ENCODE measurements around the gene MYO1D. TPM values are rescaled to one million over a fixed set of nuclear protein-coding genes. Genes with fewer than 3 reads are reported as not detected.
"Not testable (repeated sequence)": the region's sequence is repeated elsewhere in the genome, so short reads cannot be mapped to it uniquely, and the experiment has no call there.

MYO1D gene
- total RNA-seq: 10 to 100 TPM; 21.4 to 48.3 TPM

DNA sequence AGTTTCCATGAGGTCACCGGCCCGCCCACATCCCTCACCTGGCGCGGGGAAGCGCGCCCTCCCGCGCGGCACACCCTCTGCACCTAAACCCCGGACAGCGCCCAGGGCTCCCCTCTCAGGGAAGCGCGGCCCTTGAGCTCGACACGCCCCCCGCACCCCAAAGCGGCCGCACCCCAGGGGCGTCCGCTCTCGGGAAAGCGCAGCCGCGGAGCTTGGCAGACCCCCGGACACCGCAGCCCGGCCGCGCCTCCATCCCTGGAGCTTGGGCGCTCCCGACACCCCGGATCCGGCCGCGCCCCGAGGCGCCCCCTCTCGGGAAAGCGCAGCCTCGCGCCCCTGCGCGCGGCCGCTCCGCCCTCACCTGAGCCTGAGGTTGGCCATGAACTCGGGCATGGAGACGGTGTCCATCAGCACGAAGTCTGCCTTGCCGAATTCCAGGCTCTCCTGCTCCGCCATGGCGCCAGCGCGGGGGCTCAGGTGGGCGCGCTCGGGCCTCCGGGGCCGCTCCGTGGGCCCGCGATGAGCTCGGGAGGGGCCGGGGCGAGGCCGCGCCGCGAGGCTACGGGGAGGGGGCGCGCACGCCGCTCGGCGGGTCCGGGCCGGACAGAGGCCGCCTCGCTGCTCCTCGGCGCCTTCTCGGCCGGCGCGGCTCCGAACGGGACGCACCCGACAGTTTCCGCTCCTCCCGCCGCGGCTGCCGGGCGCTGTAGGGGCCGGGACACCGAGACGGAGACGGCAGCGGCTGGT, at the start of gene MYO1D:
TSS of gene MYO1D (minus strand) at position 708 of the 747 bp plus-strand sequence. CDS start at position 456, 252 bp downstream.
- peak; percentile 68 for ATAC-seq
- peaks cover 9% of the 10 kb centered on the region for H3K4me1 ChIP-seq
- H3K27ac ChIP-seq: peak within 1 kb of the TSS; percentile 94 to 98 (median 96)
- H3K4me3 ChIP-seq: peak within 1 kb of the TSS; percentile 60 to 85
- DNase-seq: peak; percentile 80 to 87 (median 84)
- no peaks in the 10 kb centered on the region for H3K36me3 ChIP-seq (replicated peaks in 1 of 2; ENCODE audit: insufficient read depth in 1 of 2, low read depth in 2 of 2)
- H3K27me3 ChIP-seq: no peaks in the 10 kb centered on the region
- H3K9me3 ChIP-seq: no peaks in the 10 kb centered on the region
- peak; percentile 66 to 85 (median 76) for TF ChIP-seq POLR2A (IDR thresholded peaks at IDR 0.05)
- TF ChIP-seq, protein P1, sequence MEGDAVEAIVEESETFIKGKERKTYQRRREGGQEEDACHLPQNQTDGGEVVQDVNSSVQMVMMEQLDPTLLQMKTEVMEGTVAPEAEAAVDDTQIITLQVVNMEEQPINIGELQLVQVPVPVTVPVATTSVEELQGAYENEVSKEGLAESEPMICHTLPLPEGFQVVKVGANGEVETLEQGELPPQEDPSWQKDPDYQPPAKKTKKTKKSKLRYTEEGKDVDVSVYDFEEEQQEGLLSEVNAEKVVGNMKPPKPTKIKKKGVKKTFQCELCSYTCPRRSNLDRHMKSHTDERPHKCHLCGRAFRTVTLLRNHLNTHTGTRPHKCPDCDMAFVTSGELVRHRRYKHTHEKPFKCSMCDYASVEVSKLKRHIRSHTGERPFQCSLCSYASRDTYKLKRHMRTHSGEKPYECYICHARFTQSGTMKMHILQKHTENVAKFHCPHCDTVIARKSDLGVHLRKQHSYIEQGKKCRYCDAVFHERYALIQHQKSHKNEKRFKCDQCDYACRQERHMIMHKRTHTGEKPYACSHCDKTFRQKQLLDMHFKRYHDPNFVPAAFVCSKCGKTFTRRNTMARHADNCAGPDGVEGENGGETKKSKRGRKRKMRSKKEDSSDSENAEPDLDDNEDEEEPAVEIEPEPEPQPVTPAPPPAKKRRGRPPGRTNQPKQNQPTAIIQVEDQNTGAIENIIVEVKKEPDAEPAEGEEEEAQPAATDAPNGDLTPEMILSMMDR (IDR thresholded peaks at IDR 0.05): peak; percentile 25 to 74 (median 45)
- intact Hi-C loops (cut with DNase I): loop anchor here (10.0 kb wide), 1 partner anchor 92 kb away; no protein-coding TSS in a partner anchor
- 0% methylated on average over 10 to 98 of the region's 101 CpGs for WGBS, 2 donors

DNA sequence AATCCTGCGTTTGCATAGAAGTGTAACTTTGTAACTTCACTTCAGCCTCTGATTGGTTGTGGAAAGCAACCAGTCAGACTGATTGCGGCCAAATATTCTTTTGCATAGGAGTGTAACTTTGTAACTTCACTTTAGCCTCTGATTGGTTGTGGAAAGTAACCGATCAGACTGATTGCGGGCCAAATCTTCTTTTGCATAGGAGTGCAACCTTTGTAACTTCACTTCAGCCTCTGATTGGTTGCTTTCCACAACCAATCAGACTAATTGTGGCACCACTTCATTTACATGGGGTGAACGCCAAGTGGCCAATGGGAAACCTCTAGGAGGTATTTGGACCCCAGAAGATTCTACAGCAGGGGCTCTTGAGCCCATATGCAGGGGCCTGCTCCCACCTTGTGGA, 49.3 kb upstream of the MYO1D start:
- Histone ChIP-seq H3K27me3 (no peaks in the 10 kb centered on the region), H3K4me1 (peaks cover 20% of the 10 kb centered on the region), H3K4me3 (no peak overlapping the region), H3K27ac (no peak overlapping the region), H3K9me3 (no peaks in the 10 kb centered on the region), H3K36me3 (replicated peaks in 1 of 2; ENCODE audit: insufficient read depth in 1 of 2, low read depth in 2 of 2) (no peaks in the 10 kb centered on the region)
- TF ChIP-seq POLR2A (IDR thresholded peaks at IDR 0.05): no peak
- TF ChIP-seq, protein P1 (IDR thresholded peaks at IDR 0.05): no peak
- intact Hi-C loops (cut with DNase I): no loop called here
- no peak for ATAC-seq
- no peak for DNase-seq
- 87 to 88% methylated on average over 5 of the region's 5 CpGs for WGBS, 2 donors

DNA sequence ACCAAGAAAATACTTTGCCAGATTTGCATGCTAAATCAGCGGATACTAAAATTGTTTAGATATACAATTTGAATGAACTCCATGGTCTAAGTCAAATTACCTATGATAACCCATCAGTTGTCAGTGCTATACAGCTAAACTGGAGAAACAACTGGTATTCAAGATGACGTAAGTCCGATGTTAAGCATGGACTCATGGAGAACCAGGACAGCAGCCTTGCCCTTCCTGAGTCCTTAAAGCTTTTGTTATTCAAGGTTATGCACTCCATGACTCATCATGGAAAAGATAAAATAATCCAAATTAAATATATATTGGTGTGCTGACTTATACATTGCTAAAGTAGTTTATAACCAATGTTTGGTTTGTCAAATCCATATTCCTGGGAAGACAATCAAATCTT, 47.0 kb upstream of the MYO1D start:
- WGBS, 2 donors: 76 to 87% methylated on average over 3 of the region's 3 CpGs
- DNase-seq; H3K4me3 ChIP-seq; H3K27ac ChIP-seq; ATAC-seq; intact Hi-C loops (cut with DNase I); H3K36me3 ChIP-seq (replicated peaks in 1 of 2; ENCODE audit: insufficient read depth in 1 of 2, low read depth in 2 of 2); H3K9me3 ChIP-seq; H3K27me3 ChIP-seq: not testable (repeated sequence)
- H3K4me1 ChIP-seq: peaks cover 11% of the 10 kb centered on the region

DNA sequence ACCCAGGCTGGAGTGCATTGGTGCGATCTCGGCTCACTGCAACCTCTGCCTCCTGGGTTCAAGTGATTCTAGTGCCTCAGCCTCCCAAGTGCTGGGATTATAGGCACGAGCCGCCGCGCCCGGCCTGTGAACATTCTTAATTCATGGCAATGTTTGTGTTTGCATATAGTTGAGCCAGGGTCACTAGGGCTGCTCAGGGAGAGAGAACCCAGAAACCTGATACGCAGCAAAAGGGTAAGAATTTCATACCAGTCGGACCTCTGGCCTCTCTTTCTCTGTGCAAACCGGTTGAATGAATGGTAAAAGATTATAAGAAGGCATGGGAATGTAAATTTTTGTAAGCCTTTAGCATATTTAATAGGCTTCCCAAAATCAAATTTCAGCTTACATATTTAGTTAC, 44.1 kb upstream of the MYO1D start:
- TF ChIP-seq, protein P1 (IDR thresholded peaks at IDR 0.05): no peak
- no peak for TF ChIP-seq POLR2A (IDR thresholded peaks at IDR 0.05)
- ATAC-seq (no peak), DNase-seq (no peak)
- H3K4me1 ChIP-seq: peaks cover 5% of the 10 kb centered on the region
- no peak overlapping the region for H3K27ac ChIP-seq
- H3K27me3 ChIP-seq: no peaks in the 10 kb centered on the region
- no peak overlapping the region for H3K4me3 ChIP-seq
- H3K9me3 ChIP-seq: no peaks in the 10 kb centered on the region
- 81 to 89% methylated on average over 10 of the region's 10 CpGs for WGBS, 2 donors
- intact Hi-C loops (cut with DNase I): no loop called here
- H3K36me3 ChIP-seq (replicated peaks in 1 of 2; ENCODE audit: insufficient read depth in 1 of 2, low read depth in 2 of 2): no peaks in the 10 kb centered on the region

DNA sequence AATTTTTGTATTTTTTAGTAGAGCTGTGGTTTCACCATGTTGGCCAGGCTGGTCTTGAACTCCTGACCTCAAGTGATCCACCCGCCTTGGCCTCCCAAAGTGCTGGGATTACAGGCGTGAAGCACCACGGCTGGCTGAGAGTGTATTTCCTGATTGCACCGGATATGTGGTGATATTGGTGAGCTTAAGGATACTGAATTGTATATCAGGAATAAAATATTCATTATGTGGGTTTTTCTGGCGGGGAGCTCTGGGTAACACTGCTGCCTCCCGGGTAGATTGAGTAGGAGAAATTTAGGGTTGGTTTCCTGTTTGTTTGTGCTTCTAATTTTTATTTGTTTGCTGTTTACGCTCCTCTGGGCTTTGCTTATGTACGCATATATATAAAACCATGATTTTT, 43.4 kb upstream of the MYO1D start:
- Histone ChIP-seq H3K27me3 (no peaks in the 10 kb centered on the region), H3K27ac (no peak overlapping the region), H3K4me3 (no peak overlapping the region), H3K36me3 (replicated peaks in 1 of 2; ENCODE audit: insufficient read depth in 1 of 2, low read depth in 2 of 2) (no peaks in the 10 kb centered on the region), H3K4me1 (peaks cover 7% of the 10 kb centered on the region), H3K9me3 (no peaks in the 10 kb centered on the region)
- whole genome bisulfite sequencing, 2 donors: 84 to 89% methylated on average over 8 of the region's 8 CpGs
- TF ChIP-seq, protein P1 (IDR thresholded peaks at IDR 0.05): no peak
- TF ChIP-seq POLR2A (IDR thresholded peaks at IDR 0.05): no peak
- ATAC-seq (no peak), DNase-seq (no peak)
- intact Hi-C loops (cut with DNase I): no loop called here

DNA sequence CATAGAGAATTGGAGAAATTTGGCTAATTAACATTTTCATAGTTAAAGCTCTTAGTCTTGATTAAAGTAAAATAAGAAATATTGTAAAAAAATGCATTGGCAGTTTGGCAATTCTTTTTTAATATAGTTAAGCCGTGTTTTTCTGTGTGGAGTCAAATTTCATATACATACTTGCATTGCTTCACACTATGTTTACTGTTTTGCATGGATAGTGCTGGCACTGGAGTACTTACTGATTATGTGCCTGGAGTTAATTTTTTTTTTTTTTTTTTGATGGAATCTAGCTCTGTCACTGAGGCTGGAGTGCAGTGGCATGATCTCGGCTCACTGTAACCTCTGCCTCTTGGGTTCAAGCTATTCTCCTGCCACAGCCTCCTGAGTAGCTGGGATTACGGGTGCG, 43.0 kb upstream of the MYO1D start:
- 81 to 83% methylated on average over 4 of the region's 4 CpGs for WGBS, 2 donors
- DNase-seq; intact Hi-C loops (cut with DNase I); H3K36me3 ChIP-seq (replicated peaks in 1 of 2; ENCODE audit: insufficient read depth in 1 of 2, low read depth in 2 of 2); H3K4me3 ChIP-seq; H3K4me1 ChIP-seq; H3K27me3 ChIP-seq; H3K9me3 ChIP-seq; H3K27ac ChIP-seq; ATAC-seq: not testable (repeated sequence)

All from body of pancreas (tissue), 4 donors.